IPS-18a (cell line): ENCODE data around the gene SPTAN1.
"Not testable (repeated sequence)": the region's sequence is repeated elsewhere in the genome, so short reads cannot be mapped to it uniquely, and the experiment has no call there.

Experiments used
- H3K27ac ChIP-seq: one replicate; pipeline ENCODE4 v1.5.1; 2013; ENCODE audit warnings: low read length
- H3K27me3 ChIP-seq: one replicate; pipeline ENCODE4 v1.6.1; 2013; ENCODE audit warnings: mild to moderate bottlenecking, low read length; ENCODE audit not compliant: control insufficient read depth, insufficient read depth
- H3K36me3 ChIP-seq: one replicate; pipeline ENCODE4 v1.6.1; 2013; ENCODE audit warnings: low read depth, low read length; ENCODE audit not compliant: control insufficient read depth
- H3K4me1 ChIP-seq: one replicate; pipeline ENCODE4 v1.6.1; 2013; ENCODE audit warnings: low read depth, low read length; ENCODE audit not compliant: control insufficient read depth
- H3K4me3 ChIP-seq: one replicate; pipeline ENCODE4 v1.5.1; 2013; ENCODE audit warnings: low read length
- H3K9ac ChIP-seq: one replicate; pipeline ENCODE4 v1.6.1; 2013; ENCODE audit warnings: mild to moderate bottlenecking, low read length, moderate library complexity
- H3K9me3 ChIP-seq: one replicate; pipeline ENCODE4 v1.6.1; 2013; ENCODE audit warnings: low read depth, low read length; ENCODE audit not compliant: control insufficient read depth

SPTAN1 gene

GRCh38 chr9:128654481-128654880 is 102.1 kb downstream of the SPTAN1 start:
- H3K9me3 ChIP-seq: no peaks in the 10 kb centered on the region
- H3K4me3 ChIP-seq: no peak overlapping the region
- no peaks in the 10 kb centered on the region for H3K36me3 ChIP-seq
- no peaks in the 10 kb centered on the region for H3K4me1 ChIP-seq
- no peak overlapping the region for H3K9ac ChIP-seq
- no peaks in the 10 kb centered on the region for H3K27me3 ChIP-seq
- H3K27ac ChIP-seq: no peak overlapping the region

DNA sequence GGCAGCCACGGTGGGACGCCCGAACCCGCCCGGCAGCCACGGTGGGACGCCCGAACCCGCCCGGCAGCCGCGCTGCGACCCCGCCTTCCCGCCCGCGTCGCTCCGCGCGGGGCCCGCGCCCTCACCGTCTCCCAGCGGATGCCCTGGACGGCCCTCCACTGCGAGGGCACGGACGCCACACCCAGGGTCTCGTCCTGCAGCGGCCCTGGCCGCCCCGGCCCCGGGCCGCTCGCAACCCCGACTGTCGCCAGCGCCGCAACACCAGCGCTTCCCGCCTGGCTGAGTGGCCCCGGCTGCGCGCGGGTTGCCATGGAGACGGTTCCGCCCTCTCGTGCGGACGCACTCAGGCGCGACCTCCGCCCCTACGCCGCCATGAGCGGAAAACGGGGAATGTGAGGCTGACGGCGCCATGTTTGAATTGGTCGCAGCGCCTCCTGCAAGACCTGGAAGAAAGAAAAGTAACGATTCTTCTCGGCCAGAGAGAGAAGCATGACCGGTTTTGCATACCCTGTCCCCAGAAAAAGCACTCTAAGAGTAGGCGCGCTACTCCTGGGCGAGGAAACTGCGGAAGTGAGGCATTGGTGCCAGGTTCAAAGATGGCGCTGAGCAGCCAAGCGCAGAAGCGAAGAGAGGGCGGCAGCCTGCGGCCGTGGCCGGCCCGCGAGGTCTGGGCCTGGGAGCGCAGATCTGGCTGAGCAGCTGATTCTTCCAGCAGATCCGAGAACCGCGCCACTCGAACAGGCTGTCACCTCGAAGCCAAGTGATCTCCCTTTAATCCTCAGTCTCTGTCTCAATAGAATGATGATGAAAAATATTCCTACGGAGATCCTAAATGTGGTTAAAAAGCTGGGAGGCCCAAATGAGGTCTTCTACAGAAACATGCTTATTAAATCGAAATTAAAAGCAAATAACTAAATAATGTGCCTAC is 104.3 kb downstream of the SPTAN1 start, which contains the start of gene DYNC2I2:
TSS of gene DYNC2I2 (minus strand) at position 432 of the 928 bp plus-strand sequence. CDS start at position 311, 121 bp downstream.
- peak within 1 kb of the TSS; percentile 63 for H3K4me3 ChIP-seq
- H3K27me3 ChIP-seq: no peaks in the 10 kb centered on the region

DNA sequence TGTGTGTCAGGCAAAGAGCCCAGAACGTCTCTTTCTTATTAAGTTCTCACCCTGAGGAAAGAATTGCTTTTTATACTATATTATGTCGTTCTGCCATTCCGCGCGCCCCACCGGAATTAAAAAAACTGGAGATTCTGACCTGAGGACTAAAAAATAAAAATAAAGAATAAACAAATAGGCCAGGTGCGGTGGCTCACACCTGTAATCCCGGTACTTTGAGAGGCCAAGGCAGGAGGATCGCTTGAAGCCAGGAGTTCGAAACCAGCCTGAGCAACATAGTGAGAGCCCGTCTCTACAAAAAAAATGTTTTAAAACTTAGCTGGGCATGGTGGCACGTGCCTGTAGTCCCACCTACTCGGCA is 104.9 kb downstream of the SPTAN1 start:
- no peaks in the 10 kb centered on the region for H3K27me3 ChIP-seq
- H3K4me1 ChIP-seq: no peaks in the 10 kb centered on the region
- H3K36me3 ChIP-seq: no peaks in the 10 kb centered on the region
- peak overlapping the region; percentile 99 for H3K27ac ChIP-seq
- H3K4me3 ChIP-seq: peak overlapping the region; percentile 63
- H3K9ac ChIP-seq: peak overlapping the region; percentile 94
- H3K9me3 ChIP-seq: no peaks in the 10 kb centered on the region

More for the DNA sequence above, 104.3 kb downstream of the SPTAN1 start, which contains the start of gene DYNC2I2:
- Histone ChIP-seq H3K9ac (peak within 1 kb of the TSS; percentile 94), H3K9me3 (no peaks in the 10 kb centered on the region), H3K27ac (peak within 1 kb of the TSS; percentile 99), H3K4me1 (no peaks in the 10 kb centered on the region), H3K36me3 (no peaks in the 10 kb centered on the region)

DNA sequence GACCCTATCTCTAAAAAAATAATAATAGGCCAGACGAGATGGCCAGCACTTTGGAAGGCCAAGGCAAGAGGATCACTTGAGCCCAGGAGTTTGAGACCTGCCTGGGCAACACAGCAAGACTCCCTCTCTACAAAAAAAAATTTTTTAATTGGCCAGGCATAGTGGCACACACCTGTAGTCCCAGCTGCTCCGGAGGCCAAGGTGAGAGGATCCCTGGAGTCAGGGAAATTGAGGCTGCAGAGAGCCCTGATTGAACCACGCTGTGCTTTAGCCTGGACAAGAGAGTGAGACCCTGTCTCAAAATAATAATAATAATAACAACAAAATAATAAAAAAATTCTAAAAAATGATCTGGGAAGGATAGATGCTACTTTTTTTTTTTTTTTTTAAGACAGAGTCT is 105.4 kb downstream of the SPTAN1 start:
- Histone ChIP-seq H3K4me1 (no peaks in the 10 kb centered on the region), H3K9me3 (no peaks in the 10 kb centered on the region), H3K27ac (no peak overlapping the region), H3K36me3 (no peaks in the 10 kb centered on the region), H3K9ac (no peak overlapping the region), H3K27me3 (no peaks in the 10 kb centered on the region), H3K4me3 (no peak overlapping the region)

GRCh38 chr9:128666481-128666941 is 114.1 kb downstream of the SPTAN1 start:
- H3K9me3 ChIP-seq, H3K9ac ChIP-seq, H3K36me3 ChIP-seq, H3K4me3 ChIP-seq, H3K4me1 ChIP-seq, H3K27ac ChIP-seq, H3K27me3 ChIP-seq: not testable (repeated sequence)

- no peak overlapping the region for H3K9ac ChIP-seq
- no peaks in the 10 kb centered on the region for H3K4me1 ChIP-seq
- no peak overlapping the region for H3K4me3 ChIP-seq
- no peaks in the 10 kb centered on the region for H3K9me3 ChIP-seq
- H3K27me3 ChIP-seq: no peaks in the 10 kb centered on the region
- no peak overlapping the region for H3K27ac ChIP-seq
- no peaks in the 10 kb centered on the region for H3K36me3 ChIP-seq
Measured at GRCh38 chr9:128669786-128670185, 117.4 kb downstream of the SPTAN1 start.

GRCh38 chr9:128675382-128675781 is 123.0 kb downstream of the SPTAN1 start:
- H3K9me3 ChIP-seq: no peaks in the 10 kb centered on the region
- no peak overlapping the region for H3K27ac ChIP-seq
- no peaks in the 10 kb centered on the region for H3K36me3 ChIP-seq
- H3K4me1 ChIP-seq: no peaks in the 10 kb centered on the region
- H3K4me3 ChIP-seq: no peak overlapping the region
- H3K9ac ChIP-seq: no peak overlapping the region
- H3K27me3 ChIP-seq: no peaks in the 10 kb centered on the region

DNA sequence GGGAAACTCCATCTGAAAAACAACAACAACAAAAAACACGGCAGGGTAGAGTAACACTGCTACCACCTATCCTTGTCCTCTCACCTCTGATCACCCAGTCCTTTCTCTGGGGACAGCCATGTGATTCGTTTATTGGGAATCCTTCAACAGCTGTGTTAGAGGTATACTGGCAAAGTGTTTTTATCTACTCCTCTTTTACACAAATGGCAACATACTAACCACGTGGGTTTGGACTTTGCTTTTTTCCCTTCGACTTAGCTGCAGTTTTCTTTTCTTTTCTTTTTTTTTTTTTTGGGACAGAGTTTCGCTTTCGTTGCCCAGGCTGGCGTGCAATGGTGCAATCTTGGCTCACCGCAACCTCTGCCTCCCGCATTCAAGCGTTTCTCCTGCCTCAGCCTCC is 125.4 kb downstream of the SPTAN1 start:
- Histone ChIP-seq H3K36me3 (no peaks in the 10 kb centered on the region), H3K27ac (no peak overlapping the region), H3K9me3 (no peaks in the 10 kb centered on the region), H3K9ac (no peak overlapping the region), H3K4me3 (no peak overlapping the region), H3K4me1 (no peaks in the 10 kb centered on the region), H3K27me3 (no peaks in the 10 kb centered on the region)
